Mesendoderm (in vitro differentiated cells): ENCODE data around the gene PHLDA2.

Source experiments
- DNase-seq: peaks from one replicate; pipeline ENCODE4 v3.0.0; 2013
- H2AK5ac ChIP-seq: 2 replicates; pipeline ENCODE4 v1.6.1; 2013; ENCODE audit warnings: low read length, inconsistent platforms
- H2BK120ac ChIP-seq: 2 replicates; pipeline ENCODE4 v1.6.1; 2013; ENCODE audit warnings: low read depth, mild to moderate bottlenecking, low read length, moderate library complexity, mixed read lengths
- H2BK15ac ChIP-seq: replicated peaks from 2 replicates; pipeline ENCODE4 v1.6.1; 2013; ENCODE audit warnings: low read depth, mild to moderate bottlenecking, moderate library complexity
- H2BK5ac ChIP-seq: 2 replicates; pipeline ENCODE4 v1.6.1; 2013; ENCODE audit warnings: low read length, inconsistent platforms
- H3K18ac ChIP-seq: 2 replicates; pipeline ENCODE4 v1.6.1; 2013; ENCODE audit warnings: mild to moderate bottlenecking, low read length, mixed read lengths
- H3K23ac ChIP-seq: one replicate; pipeline ENCODE4 v1.6.1; 2013; ENCODE audit warnings: low read length
- H3K27ac ChIP-seq: 2 replicates; pipeline ENCODE4 v1.5.1; 2013; ENCODE audit warnings: low read depth, mild to moderate bottlenecking, inconsistent platforms, low read length, moderate library complexity
- H3K27me3 ChIP-seq: 2 replicates; pipeline ENCODE4 v1.6.1; 2013; ENCODE audit warnings: low read length, control low read depth, mild to moderate bottlenecking, inconsistent platforms; ENCODE audit not compliant: insufficient read depth, poor library complexity
- H3K36me3 ChIP-seq: 2 replicates; pipeline ENCODE4 v1.6.1; 2013; ENCODE audit warnings: low read length, inconsistent platforms; ENCODE audit not compliant: control insufficient read depth, insufficient read depth
- H3K4ac ChIP-seq: one replicate; pipeline ENCODE4 v1.6.1; 2013; ENCODE audit warnings: low read depth, mild to moderate bottlenecking, low read length, moderate library complexity
- H3K4me1 ChIP-seq: 2 replicates; pipeline ENCODE4 v1.6.1; 2013; ENCODE audit warnings: low read depth, low read length, inconsistent platforms; ENCODE audit not compliant: control insufficient read depth
- H3K4me2 ChIP-seq: 2 replicates; pipeline ENCODE4 v1.6.1; 2013; ENCODE audit warnings: low read length
- H3K4me3 ChIP-seq: 2 replicates; pipeline ENCODE4 v1.5.1; 2013; ENCODE audit warnings: mild to moderate bottlenecking, low read length
- H3K56ac ChIP-seq: one replicate; pipeline ENCODE4 v1.6.1; 2013; ENCODE audit warnings: low read length
- H3K79me1 ChIP-seq: 2 replicates; pipeline ENCODE4 v1.6.1; 2013; ENCODE audit warnings: low read length, inconsistent platforms
- H3K79me2 ChIP-seq: 2 replicates; pipeline ENCODE4 v1.6.1; 2013; ENCODE audit warnings: mild to moderate bottlenecking, low read length; ENCODE audit not compliant: control insufficient read depth, insufficient read depth
- H3K9ac ChIP-seq: 2 replicates; pipeline ENCODE4 v1.6.1; 2013; ENCODE audit warnings: low read length, inconsistent platforms
- H4K5ac ChIP-seq: one replicate; pipeline ENCODE4 v1.6.1; 2013; ENCODE audit warnings: low read length
- H4K8ac ChIP-seq: one replicate; pipeline ENCODE4 v1.6.1; 2013; ENCODE audit warnings: low read depth, mild to moderate bottlenecking, control low read depth, low read length, moderate library complexity
- WGBS: extraction: QIAGEN DNeasy Blood & Tissue Kit; methylation state at CpG from one replicate; pipeline ENCODE4 v1.1.7; 2013; ENCODE audit warnings: low lambda C conversion rate, missing lambda C conversion rate; ENCODE audit not compliant: insufficient coverage; ENCODE audit errors: extremely low coverage; 5-methylcytosine and 5-hydroxymethylcytosine counted together

The PHLDA2 gene

DNA sequence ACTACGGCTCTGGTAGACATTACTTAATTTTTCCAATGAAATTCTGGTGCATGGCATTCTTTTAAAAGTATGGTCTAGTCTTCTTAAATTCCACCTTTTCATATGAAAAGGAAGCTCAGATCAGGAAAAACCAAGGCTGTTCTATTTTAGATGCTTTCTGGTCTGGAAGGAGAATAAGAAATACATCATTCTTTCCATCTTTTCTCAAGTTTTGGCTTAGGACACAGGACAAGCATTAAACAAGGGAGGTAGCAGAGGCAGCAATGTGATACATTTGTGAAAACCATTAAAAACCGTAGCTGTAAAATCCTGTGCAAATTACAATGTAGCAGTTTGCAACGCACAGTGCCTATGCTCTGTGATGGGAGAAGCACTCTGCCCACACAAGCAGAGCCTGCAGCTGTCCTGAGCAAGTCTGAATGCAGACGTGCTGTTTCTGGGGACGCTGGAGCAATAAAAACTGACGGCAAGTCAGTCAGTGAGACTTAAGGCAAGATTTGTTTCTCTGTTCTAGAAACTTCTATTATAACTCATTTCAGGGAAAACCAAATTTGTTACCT, 39.2 kb upstream of the PHLDA2 start:
- DNase-seq: no peak
- H3K4me3 ChIP-seq: no peak overlapping the region
- H3K4ac ChIP-seq: no peak overlapping the region
- peaks cover 25% of the 10 kb centered on the region for H3K79me1 ChIP-seq
- no peak overlapping the region for H3K9ac ChIP-seq
- H4K5ac ChIP-seq: no peak overlapping the region
- no peak overlapping the region for H4K8ac ChIP-seq
- no peak overlapping the region for H2BK5ac ChIP-seq
- no peak overlapping the region for H3K27ac ChIP-seq
- no CpG with 5 or more reads among the region's 6 CpGs for WGBS
- peaks cover 36% of the 10 kb centered on the region for H3K79me2 ChIP-seq
- no peak overlapping the region for H2AK5ac ChIP-seq
- H3K18ac ChIP-seq: no peak overlapping the region
- H2BK120ac ChIP-seq: no peak overlapping the region
- no peak overlapping the region for H2BK15ac ChIP-seq
- H3K4me2 ChIP-seq: no peak overlapping the region
- H3K23ac ChIP-seq: no peak overlapping the region
- no peaks in the 10 kb centered on the region for H3K4me1 ChIP-seq
- no peak overlapping the region for H3K56ac ChIP-seq
- H3K27me3 ChIP-seq: no peaks in the 10 kb centered on the region
- H3K36me3 ChIP-seq: peaks cover 42% of the 10 kb centered on the region

DNA sequence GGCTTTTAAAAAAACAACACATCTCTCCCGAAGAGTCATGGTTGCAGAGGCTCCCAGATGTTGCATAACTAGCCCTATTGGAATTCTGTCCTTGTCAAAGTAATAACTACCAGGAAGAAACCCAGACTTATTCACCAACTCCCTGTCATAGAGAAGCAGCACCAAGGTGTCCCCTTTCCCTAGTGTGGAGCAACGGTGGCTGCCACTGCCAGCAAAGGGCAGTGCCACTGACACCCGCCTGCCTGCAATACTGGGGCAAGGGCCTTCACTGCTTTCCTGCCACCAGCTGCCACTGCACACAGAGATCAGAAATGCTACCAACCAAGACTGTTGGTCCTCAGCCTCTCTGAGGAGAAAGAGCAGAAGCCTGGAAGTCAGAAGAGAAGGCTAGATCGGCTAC, 35.6 kb upstream of the PHLDA2 start:
- no peaks in the 10 kb centered on the region for H3K4me1 ChIP-seq
- no CpG with 5 or more reads among the region's 4 CpGs for WGBS
- H3K36me3 ChIP-seq: peaks cover 38% of the 10 kb centered on the region
- no peak overlapping the region for H3K9ac ChIP-seq
- H3K79me1 ChIP-seq: peaks cover 35% of the 10 kb centered on the region
- no peak for DNase-seq
- H3K4ac ChIP-seq: no peak overlapping the region
- H3K56ac ChIP-seq: no peak overlapping the region
- H2BK15ac ChIP-seq: no peak overlapping the region
- H2BK120ac ChIP-seq: no peak overlapping the region
- no peak overlapping the region for H3K23ac ChIP-seq
- no peak overlapping the region for H3K27ac ChIP-seq
- peaks cover 44% of the 10 kb centered on the region for H3K79me2 ChIP-seq
- no peak overlapping the region for H3K4me2 ChIP-seq
- H3K27me3 ChIP-seq: no peaks in the 10 kb centered on the region
- no peak overlapping the region for H3K4me3 ChIP-seq
- H4K5ac ChIP-seq: no peak overlapping the region
- no peak overlapping the region for H4K8ac ChIP-seq
- no peak overlapping the region for H3K18ac ChIP-seq
- no peak overlapping the region for H2BK5ac ChIP-seq
- H2AK5ac ChIP-seq: no peak overlapping the region

DNA sequence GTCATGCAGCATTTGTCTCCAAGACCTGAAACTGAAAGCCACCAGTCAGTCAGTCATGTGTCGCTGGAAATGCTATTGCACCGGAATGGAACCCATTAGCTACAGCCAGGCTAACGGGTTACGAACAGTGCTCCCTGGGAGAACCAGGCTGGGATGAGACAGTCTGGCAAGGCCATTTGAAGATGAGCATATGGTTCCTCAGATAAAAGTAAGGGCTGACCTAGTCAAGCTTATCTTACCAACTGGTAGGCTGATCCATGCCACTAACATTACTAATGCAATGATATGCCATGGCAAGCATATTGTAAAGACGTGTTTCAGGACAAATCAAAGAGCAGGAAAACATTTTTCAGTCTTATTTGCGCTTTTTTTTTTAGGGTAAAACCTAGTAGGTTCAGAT, 34.5 kb upstream of the PHLDA2 start:
- peaks cover 36% of the 10 kb centered on the region for H3K79me1 ChIP-seq
- no peak overlapping the region for H2BK120ac ChIP-seq
- H3K4me2 ChIP-seq: no peak overlapping the region
- H4K8ac ChIP-seq: no peak overlapping the region
- H3K4me1 ChIP-seq: no peaks in the 10 kb centered on the region
- no peak overlapping the region for H2AK5ac ChIP-seq
- DNase-seq: no peak
- H3K18ac ChIP-seq: no peak overlapping the region
- H3K4ac ChIP-seq: no peak overlapping the region
- H3K36me3 ChIP-seq: peaks cover 37% of the 10 kb centered on the region
- peaks cover 42% of the 10 kb centered on the region for H3K79me2 ChIP-seq
- H2BK5ac ChIP-seq: no peak overlapping the region
- no peak overlapping the region for H3K27ac ChIP-seq
- no CpG with 5 or more reads among the region's 6 CpGs for WGBS
- no peak overlapping the region for H3K23ac ChIP-seq
- H3K4me3 ChIP-seq: no peak overlapping the region
- H4K5ac ChIP-seq: no peak overlapping the region
- H2BK15ac ChIP-seq: no peak overlapping the region
- no peak overlapping the region for H3K9ac ChIP-seq
- no peak overlapping the region for H3K56ac ChIP-seq
- no peaks in the 10 kb centered on the region for H3K27me3 ChIP-seq

DNA sequence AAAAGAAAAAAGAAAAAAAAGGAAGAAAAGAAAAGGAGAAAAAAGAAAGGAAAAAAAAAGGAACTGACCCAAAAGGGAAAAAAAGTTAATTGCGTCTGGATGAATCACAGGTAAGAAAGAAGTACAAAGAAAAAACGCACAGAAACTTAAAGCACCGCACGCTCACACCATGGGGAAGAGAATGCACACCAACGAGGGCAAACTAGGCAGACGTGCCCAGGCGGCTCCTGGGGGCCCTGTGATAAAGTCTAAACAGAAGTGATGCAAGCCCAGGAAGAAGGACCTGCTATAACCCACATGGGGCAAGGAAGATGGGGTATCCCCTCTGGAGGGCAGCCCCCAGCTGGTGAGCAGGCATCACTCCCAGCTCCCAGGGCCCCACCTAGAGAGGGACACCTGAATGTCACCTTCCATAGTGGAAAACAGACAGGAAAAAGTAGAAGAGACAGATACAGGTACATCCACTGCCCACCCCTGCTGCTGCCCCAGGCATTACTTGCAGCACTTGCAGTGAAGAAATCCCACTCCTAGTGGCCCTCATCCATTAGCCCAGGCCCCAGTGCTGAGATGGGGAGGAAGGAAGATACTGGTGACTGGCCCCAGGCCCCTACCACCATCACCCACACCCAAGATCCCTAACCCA, 34.0 kb upstream of the PHLDA2 start:
- Histone ChIP-seq H2AK5ac (no peak overlapping the region), H3K36me3 (peaks cover 38% of the 10 kb centered on the region), H3K18ac (no peak overlapping the region), H3K79me1 (peaks cover 37% of the 10 kb centered on the region), H2BK5ac (no peak overlapping the region), H2BK120ac (no peak overlapping the region), H3K27me3 (no peaks in the 10 kb centered on the region), H3K79me2 (peaks cover 41% of the 10 kb centered on the region), H3K4ac (no peak overlapping the region), H3K4me2 (no peak overlapping the region), H3K4me1 (no peaks in the 10 kb centered on the region), H4K5ac (no peak overlapping the region), H3K4me3 (no peak overlapping the region), H3K9ac (no peak overlapping the region), H4K8ac (no peak overlapping the region), H3K23ac (no peak overlapping the region), H3K56ac (no peak overlapping the region), H2BK15ac (no peak overlapping the region), H3K27ac (no peak overlapping the region)
- no peak for DNase-seq
- no CpG with 5 or more reads among the region's 7 CpGs for WGBS

DNA sequence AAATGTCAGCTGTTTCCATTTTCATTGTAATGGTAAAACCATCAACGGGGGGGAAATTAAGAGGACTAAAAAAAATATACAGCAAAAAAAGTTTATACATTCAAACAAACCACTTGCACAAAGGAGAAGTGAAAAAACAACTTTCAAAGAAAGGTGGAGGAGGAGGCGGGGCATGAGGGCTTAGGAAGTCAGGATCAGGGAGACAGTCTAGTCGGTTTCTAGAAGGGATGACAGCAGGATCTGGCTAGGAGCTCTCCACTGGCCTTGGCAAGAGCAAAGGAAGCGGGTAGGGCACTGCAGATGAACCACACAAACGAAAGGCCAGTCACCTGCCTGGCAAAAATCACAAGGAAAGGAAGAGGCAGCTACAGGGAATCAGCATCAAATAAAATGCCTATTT, 31.9 kb upstream of the PHLDA2 start:
- no peak overlapping the region for H3K4me2 ChIP-seq
- no peak overlapping the region for H4K8ac ChIP-seq
- DNase-seq: no peak
- H3K4me1 ChIP-seq: no peaks in the 10 kb centered on the region
- no peak overlapping the region for H3K4me3 ChIP-seq
- H4K5ac ChIP-seq: no peak overlapping the region
- H3K27ac ChIP-seq: no peak overlapping the region
- peaks cover 35% of the 10 kb centered on the region for H3K36me3 ChIP-seq
- no peak overlapping the region for H2AK5ac ChIP-seq
- H3K9ac ChIP-seq: no peak overlapping the region
- H2BK120ac ChIP-seq: no peak overlapping the region
- WGBS: no CpG with 5 or more reads among the region's 5 CpGs
- no peak overlapping the region for H3K4ac ChIP-seq
- H3K18ac ChIP-seq: no peak overlapping the region
- H2BK15ac ChIP-seq: no peak overlapping the region
- H3K79me1 ChIP-seq: peaks cover 32% of the 10 kb centered on the region
- no peak overlapping the region for H3K56ac ChIP-seq
- peaks cover 27% of the 10 kb centered on the region for H3K79me2 ChIP-seq
- H3K27me3 ChIP-seq: no peaks in the 10 kb centered on the region
- no peak overlapping the region for H3K23ac ChIP-seq
- no peak overlapping the region for H2BK5ac ChIP-seq

DNA sequence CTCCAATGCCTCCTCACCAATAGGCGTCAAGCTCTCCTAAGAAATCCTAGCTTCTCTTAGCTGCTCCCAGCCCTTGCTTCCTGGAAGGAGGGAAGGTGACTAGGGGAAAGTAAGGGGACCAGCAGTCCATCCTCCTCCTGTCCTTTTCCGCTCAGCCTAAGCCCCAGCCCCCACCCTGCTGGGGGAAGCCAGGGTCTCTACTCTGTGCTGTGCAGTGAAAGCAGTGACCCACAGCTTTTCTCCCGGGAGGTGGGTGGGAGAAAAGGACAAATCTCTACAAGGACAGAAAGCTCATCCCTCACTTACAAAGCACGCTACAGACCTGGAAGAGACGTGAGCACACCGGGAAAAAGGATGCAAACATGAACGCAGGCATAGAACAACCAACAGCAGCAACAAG, 30.9 kb upstream of the PHLDA2 start:
- H3K9ac ChIP-seq: no peak overlapping the region
- H2AK5ac ChIP-seq: no peak overlapping the region
- H3K56ac ChIP-seq: no peak overlapping the region
- no peak overlapping the region for H2BK5ac ChIP-seq
- no peak overlapping the region for H4K5ac ChIP-seq
- H2BK120ac ChIP-seq: no peak overlapping the region
- WGBS: no CpG with 5 or more reads among the region's 7 CpGs
- no peak overlapping the region for H3K18ac ChIP-seq
- no peak for DNase-seq
- no peak overlapping the region for H3K4me3 ChIP-seq
- H2BK15ac ChIP-seq: no peak overlapping the region
- no peak overlapping the region for H3K23ac ChIP-seq
- no peak overlapping the region for H3K27ac ChIP-seq
- no peaks in the 10 kb centered on the region for H3K27me3 ChIP-seq
- H3K4me2 ChIP-seq: no peak overlapping the region
- H3K4me1 ChIP-seq: no peaks in the 10 kb centered on the region
- H4K8ac ChIP-seq: no peak overlapping the region
- no peak overlapping the region for H3K4ac ChIP-seq
- H3K36me3 ChIP-seq: peaks cover 31% of the 10 kb centered on the region
- H3K79me2 ChIP-seq: peaks cover 26% of the 10 kb centered on the region
- H3K79me1 ChIP-seq: peaks cover 34% of the 10 kb centered on the region
